ENCODE results near the gene FAM222A.

- TF ChIP-seq POLR2A (IDR thresholded peaks at IDR 0.05) (no peak), CTCF (IDR thresholded peaks at IDR 0.05) (no peak)
Observed at GRCh38 chr12:109710205-109710746, 3.3 kb upstream of the FAM222A start.

Data from uterus (tissue), 2 donors.